OCI-M2 (cell line): ENCODE measurements around the gene CCR1.
"Not testable (repeated sequence)": the region's sequence is repeated elsewhere in the genome, so short reads cannot be mapped to it uniquely, and the experiment has no call there.

Experiments used
- DNase-seq: peaks from one replicate; lab custom pipeline; 2025; ENCODE audit not compliant: unreplicated experiment; lab: John Stamatoyannopoulos, UW

CCR1 gene

DNA sequence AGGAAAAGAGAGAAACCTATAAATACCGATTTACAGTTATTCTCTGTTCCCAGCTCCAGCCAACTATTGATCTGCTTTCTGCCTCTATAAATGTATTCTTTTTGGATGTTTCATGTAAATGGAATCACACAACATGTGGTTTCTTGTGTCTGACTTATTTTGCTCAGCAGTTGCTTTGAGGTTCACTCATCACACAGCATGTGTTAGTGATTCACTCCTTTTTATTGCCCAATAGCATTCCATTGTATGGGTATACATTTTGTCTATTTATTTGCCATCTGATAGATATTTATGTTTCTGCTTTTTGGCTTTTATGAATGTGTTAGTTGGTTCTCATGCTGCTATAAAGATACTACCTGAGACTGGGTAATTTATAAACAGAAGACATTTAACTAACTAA is 23.6 kb downstream of the CCR1 start:
- DNase-seq = no peak

DNA sequence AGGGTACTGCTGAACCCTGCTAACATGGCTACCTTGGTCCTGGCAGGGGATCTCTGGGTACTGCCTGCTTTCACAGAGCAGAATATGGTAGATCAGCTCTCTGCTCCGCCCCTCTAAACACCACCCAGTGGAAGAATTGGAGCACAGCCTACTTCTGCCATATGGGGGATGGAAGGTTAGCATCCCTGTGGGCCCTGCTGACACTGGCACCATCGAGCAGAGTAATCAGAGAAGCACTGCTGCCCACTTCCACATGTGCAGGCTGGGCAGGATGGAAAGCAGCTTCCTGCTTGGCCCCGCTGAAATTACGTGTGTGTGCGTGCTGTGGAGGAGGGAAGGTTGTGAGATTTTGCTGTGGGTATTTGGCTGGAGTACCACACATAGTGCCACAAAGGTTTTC is 24.8 kb downstream of the CCR1 start:
- no peak for DNase-seq

DNA sequence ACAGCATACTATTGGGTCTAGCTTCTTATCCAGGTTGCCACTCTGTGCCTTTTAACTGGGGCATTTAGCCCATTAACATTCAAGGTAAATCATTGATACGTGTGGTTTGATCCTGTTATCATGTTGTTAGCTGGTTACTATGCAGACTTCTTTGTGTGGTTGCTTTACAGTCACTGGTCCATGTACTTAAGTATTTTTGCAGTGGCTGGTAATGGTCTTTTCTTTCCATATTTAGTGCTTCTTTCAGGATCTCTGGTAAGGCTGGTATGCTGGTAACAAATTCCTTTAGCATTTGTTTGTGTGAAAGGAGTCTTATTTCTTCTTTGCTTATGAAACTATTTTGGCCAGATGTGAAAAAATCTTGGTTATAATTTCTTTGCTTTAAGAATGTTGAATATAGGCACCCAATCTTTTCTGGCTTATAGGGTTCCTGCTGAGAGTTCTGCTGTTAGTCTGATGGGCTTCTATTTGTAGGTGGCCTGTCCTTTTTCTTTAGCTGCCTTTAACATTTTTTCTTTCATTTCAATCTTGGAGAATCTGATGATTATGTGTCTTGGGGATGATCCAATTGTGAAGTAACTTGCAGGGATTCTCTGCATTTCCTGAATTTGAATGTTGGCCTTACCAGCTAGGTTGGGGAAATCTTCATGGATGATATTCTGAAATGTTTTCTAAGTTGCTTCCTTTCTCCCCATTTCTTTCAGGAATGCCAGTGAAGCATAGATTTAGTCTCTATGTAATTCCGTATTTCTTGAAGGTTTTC is 39.3 kb downstream of the CCR1 start:
- no peak for DNase-seq

DNA sequence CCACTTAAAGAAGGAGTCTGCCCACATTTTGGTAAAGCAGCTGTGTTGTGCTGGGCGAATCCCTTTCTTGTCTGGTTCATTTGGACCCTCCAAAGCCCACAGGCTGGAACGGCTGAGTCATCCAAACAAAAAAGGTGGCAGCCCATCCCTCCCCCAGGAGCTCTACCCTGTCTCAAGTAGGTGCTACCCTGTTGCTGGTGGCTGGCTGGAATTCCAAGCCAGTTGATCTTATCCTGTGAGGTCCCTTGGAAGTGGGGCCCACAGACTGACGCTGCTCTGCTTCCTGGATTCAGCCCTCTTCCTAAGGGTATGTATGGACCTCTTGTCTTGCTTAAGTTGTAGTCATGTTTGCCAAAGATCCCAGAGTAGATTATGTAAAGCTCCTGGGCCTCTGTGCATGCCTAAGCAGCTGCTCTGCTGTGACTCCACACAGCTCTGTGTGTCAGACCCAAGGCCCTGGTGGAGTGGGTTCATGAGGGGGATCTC is 44.5 kb downstream of the CCR1 start:
- no peak for DNase-seq

DNA sequence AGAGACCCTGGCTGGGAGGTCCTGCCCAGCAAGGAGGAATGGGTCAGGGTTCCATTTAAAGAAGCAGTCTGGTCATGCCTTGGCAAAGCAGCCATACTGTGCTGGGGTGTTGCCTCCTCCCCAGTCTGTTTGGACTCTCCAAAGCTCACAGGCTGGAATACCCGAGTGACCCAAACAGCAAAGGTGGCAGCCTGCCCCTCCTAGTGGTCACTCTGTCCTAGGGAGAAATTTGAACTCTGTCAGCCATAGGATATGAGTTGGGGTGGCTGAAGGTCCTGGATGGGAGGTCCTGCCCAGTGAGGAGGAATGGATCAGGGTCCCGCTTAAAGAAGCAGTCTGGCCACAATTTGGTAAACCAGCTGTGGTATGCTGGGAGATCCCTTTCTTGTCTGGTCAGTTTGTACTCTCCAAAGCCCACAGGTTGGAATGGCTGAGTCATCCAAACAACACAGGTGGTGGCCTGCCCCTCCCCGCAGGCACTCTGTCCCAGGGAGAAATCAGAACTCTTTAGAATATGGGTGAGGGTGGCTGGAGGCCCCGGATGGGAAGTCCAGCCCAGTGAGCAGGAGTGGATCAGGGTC is 45.0 kb downstream of the CCR1 start:
- DNase-seq = no peak

DNA sequence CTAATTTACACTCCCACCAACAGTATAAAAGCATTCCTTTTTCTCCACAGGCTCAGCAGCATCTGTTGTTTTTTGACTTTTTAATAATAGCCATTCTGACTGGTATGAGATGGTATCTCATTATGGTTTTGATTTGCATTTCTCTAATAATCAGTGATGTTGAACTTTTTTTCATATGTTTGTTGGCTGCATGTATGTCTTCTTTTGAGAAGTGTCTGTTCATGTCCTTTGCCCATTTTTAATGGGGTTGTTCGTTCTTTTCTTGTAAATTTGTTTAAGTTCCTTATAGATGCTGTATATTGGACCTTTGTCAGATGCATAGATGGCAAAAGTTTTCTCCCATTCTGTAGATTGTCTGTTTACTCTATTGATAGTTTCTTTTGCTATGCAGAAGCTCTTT is 50.4 kb downstream of the CCR1 start:
- DNase-seq = not testable (repeated sequence)

DNA sequence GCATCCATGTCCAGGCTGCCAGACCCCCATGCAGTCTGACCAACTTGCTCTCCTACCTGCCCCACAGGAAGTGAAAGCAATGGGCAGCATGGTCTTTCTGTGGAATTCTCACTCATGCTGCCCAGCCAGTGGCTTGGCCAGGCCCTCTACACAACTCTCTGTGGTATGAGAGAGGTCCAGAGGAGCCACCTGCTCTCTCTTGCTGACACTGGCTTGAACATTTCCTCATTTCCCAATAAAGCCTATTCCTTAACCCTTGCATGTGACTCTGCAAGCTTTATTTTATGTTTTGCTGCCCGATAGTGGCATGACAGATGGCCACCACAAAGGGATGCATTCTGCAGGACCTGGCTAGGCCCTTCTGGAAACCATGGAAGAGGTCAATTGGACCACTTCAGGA is 53.8 kb downstream of the CCR1 start:
- DNase-seq = no peak
